Choroid plexus epithelial cell (primary cell): Measurements from ENCODE around the gene PDE9A.

Source experiments
- DNase-seq: peaks from one replicate; pipeline ENCODE4 v3.0.0-alpha.2; 2010; ENCODE audit warnings: low read depth
- H3K4me3 ChIP-seq: 2 replicates; pipeline ENCODE4 v1.5.1; 2011; ENCODE audit warnings: low read depth, mild to moderate bottlenecking, control low read depth, low read length, moderate library complexity
- CTCF ChIP-seq: conservative IDR thresholded peaks from 2 replicates; pipeline ENCODE4 v1.5.1; 2011; ENCODE audit warnings: low read depth, mild to moderate bottlenecking, control low read depth, inconsistent platforms, low read length, moderate library complexity

PDE9A gene

GRCh38 chr21:42784276-42784675 is 130.9 kb downstream of the PDE9A start:
- no peak for TF ChIP-seq CTCF
- no peak overlapping the region for H3K4me3 ChIP-seq
- DNase-seq, result no peak

DNA sequence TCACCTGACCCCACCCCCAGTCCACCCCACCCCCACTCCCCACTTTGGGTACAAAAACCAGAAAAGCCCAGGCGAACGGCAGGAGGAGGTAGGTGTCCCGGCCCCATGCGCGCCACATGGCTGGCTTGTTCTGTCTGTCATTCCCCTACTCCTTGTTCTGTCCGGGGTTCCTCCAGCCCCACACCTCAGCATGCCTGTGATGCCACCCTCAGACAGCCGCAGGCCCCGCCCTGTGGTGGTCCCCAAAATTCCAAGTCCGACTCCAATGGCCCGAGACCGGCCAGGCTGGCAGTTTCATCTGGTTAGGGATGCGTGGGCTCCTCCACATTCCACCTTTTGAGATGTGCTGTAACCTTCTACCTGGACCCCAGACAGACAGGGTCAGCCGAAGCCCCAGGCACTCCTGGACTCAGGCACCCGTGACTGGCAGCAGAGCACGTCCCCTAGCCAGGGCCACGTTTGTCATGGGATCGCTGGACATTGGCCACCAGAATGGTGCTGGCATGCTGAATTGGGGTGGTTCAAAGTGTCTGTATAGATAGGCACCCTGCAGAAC is 131.6 kb downstream of the PDE9A start:
- H3K4me3 ChIP-seq, result no peak overlapping the region
- no peak for DNase-seq
- TF ChIP-seq CTCF, result no peak

GRCh38 chr21:42785666-42786427 is 132.4 kb downstream of the PDE9A start:
- H3K4me3 ChIP-seq, result no peak overlapping the region
- TF ChIP-seq CTCF, result no peak
- no peak for DNase-seq

DNA sequence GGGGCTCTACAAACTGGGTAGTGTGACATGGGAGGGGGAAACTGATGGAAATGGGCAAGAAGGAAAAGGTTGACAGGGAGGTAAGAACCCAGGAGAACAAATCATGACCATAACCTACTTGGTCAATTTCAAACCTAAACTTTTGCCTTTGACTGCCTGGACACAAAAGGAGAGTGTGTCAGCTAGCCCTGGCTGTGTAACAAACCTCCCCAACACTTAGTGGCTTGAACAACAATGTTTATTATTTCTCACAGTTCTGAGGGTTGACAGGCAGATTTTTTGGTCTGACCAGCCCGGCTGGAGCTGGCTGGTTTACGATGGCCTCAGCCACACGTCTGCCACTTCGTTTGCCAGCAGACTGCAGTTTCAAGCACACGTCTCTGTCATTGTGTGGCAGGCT is 133.5 kb downstream of the PDE9A start:
- no peak for TF ChIP-seq CTCF
- H3K4me3 ChIP-seq, result no peak overlapping the region

GRCh38 chr21:42787613-42788012 is 134.2 kb downstream of the PDE9A start:
- DNase-seq, result no peak
- H3K4me3 ChIP-seq, result no peak overlapping the region
- no peak for TF ChIP-seq CTCF

More for the DNA sequence above, 133.5 kb downstream of the PDE9A start:
- DNase-seq, result no peak

GRCh38 chr21:42790520-42791065 is 137.2 kb downstream of the PDE9A start:
- no peak for TF ChIP-seq CTCF
- no peak overlapping the region for H3K4me3 ChIP-seq
- no peak for DNase-seq

GRCh38 chr21:42793774-42794173 is 140.4 kb downstream of the PDE9A start:
- no peak for DNase-seq
- TF ChIP-seq CTCF, result no peak
- no peak overlapping the region for H3K4me3 ChIP-seq
